Cardiac muscle cell (in vitro differentiated cells and primary cell): Measurements from ENCODE around the gene AMPD3. TPM values are rescaled to one million over a fixed set of nuclear protein-coding genes. Genes with fewer than 3 reads are reported as not detected.

Experiments
- DNase-seq, 2 donors: peaks; one replicate each; pipeline versions ENCODE4 v3.0.0 to v3.0.0-alpha.2; 2010 to 2017; ENCODE audit warnings: low read depth in 1 of 2, low spot score in 1 of 2
- H3K27ac ChIP-seq: fragments of 200-600 bp; sonication (generic); 2 replicates; pipeline ENCODE4 v1.5.1; 2016
- H3K27me3 ChIP-seq: fragments of 200-600 bp; sonication (generic); 2 replicates; pipeline ENCODE4 v1.6.0; 2016; ENCODE audit warnings: control low read depth
- H3K36me3 ChIP-seq: fragments of 200-600 bp; sonication (generic); 2 replicates; pipeline ENCODE4 v1.5.1; 2016; ENCODE audit warnings: control low read depth
- H3K4me1 ChIP-seq: fragments of 200-600 bp; sonication (generic); 2 replicates; pipeline ENCODE4 v1.8.1; 2017; ENCODE audit warnings: low read depth, mild to moderate bottlenecking, mixed run types
- H3K4me3 ChIP-seq: fragments of 200-600 bp; sonication (generic); 2 replicates; pipeline ENCODE4 v1.5.1; 2016; ENCODE audit warnings: mild to moderate bottlenecking
- H3K9me3 ChIP-seq: fragments of 200-600 bp; sonication (generic); 2 replicates; pipeline ENCODE4 v1.5.1; 2017; ENCODE audit warnings: low read depth, mild to moderate bottlenecking, control low read depth
- polyA plus RNA-seq: library from polyadenylated mRNA; unstranded; fragments of >200 nt; fragmentation: Nextera tagmentation; extraction: Ambion mirVana; gene quantifications from 2 replicates; pipeline ENCODE4 v1.2.1, GENCODE V29; 2016
- total RNA-seq: library from RNA; depleted of rRNA; stranded (reverse); fragments of >200 nt; gene quantifications from 2 replicates; pipeline ENCODE4 v1.2.3, GENCODE V29; 2016
- TF ChIP-seq, protein P1 (sequence below): IDR thresholded peaks from 2 replicates; pipeline ENCODE4 v1.5.1; 2012; ENCODE audit warnings: low read depth, mild to moderate bottlenecking, low read length

The AMPD3 gene
- total and polyA plus RNA-seq, 2 experiments from 2014 or later: 2.9 to 3.3 TPM

- H3K4me1 ChIP-seq: no peaks in the 10 kb centered on the region
- H3K4me3 ChIP-seq: no peak overlapping the region
- DNase-seq: no peak
- no peaks in the 10 kb centered on the region for H3K9me3 ChIP-seq
- H3K27ac ChIP-seq: no peak overlapping the region
- peaks cover 5% of the 10 kb centered on the region for H3K27me3 ChIP-seq
- no peaks in the 10 kb centered on the region for H3K36me3 ChIP-seq
- TF ChIP-seq, protein P1, sequence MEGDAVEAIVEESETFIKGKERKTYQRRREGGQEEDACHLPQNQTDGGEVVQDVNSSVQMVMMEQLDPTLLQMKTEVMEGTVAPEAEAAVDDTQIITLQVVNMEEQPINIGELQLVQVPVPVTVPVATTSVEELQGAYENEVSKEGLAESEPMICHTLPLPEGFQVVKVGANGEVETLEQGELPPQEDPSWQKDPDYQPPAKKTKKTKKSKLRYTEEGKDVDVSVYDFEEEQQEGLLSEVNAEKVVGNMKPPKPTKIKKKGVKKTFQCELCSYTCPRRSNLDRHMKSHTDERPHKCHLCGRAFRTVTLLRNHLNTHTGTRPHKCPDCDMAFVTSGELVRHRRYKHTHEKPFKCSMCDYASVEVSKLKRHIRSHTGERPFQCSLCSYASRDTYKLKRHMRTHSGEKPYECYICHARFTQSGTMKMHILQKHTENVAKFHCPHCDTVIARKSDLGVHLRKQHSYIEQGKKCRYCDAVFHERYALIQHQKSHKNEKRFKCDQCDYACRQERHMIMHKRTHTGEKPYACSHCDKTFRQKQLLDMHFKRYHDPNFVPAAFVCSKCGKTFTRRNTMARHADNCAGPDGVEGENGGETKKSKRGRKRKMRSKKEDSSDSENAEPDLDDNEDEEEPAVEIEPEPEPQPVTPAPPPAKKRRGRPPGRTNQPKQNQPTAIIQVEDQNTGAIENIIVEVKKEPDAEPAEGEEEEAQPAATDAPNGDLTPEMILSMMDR: no peak
Observed at GRCh38 chr11:10486161-10486840, 31.2 kb downstream of the AMPD3 start.

GRCh38 chr11:10487002-10487647, 32.1 kb downstream of the AMPD3 start:
- no peak for DNase-seq
- no peaks in the 10 kb centered on the region for H3K36me3 ChIP-seq

DNA sequence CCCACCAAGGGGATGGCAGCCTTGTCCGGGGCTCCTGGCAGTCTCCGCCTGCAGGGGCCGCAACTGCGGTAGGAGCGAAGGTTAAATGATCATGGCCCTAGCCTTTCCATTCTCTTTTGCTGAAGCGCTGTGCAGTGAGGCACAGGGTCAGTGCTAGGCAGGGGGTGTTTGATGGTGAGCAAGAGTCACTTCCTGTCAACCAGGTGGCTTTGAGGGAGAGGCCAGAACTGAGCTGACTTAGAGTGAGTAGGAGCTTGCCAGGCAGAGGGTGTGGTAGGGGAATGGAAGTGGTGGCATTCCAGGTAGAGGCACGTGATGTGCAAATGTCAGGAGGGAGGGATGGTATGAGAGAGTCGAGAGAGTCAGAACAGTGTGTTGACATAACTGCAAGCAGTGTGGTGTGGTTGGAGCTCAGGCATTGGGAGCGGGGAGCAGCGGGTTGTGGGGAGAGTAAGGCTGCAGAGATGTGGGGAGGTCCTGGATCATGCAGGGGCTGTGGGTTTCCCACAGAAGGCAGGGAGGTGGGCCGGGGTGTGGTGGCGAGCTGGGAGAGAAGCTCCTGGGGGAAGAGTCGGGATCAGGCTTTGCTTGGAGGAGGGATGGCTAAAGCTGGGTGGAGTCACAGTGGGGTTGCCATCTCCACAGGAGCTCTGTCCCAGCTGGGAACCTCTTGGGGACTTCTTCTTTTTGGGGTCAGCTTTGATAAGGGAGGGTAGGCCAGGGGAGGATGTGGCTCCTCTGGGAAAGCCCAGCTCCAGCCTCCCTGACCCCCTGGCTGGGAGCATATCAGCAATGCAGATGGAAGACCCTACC, 33.3 kb downstream of the AMPD3 start:
- Histone ChIP-seq H3K27me3 (peaks cover 5% of the 10 kb centered on the region), H3K9me3 (no peaks in the 10 kb centered on the region), H3K36me3 (no peaks in the 10 kb centered on the region), H3K4me1 (no peaks in the 10 kb centered on the region), H3K27ac (no peak overlapping the region), H3K4me3 (no peak overlapping the region)
- TF ChIP-seq, protein P1: no peak
- DNase-seq: no peak

More at GRCh38 chr11:10487002-10487647, 32.1 kb downstream of the AMPD3 start:
- TF ChIP-seq, protein P1: no peak
- no peaks in the 10 kb centered on the region for H3K9me3 ChIP-seq
- no peak overlapping the region for H3K4me3 ChIP-seq
- peaks cover 5% of the 10 kb centered on the region for H3K27me3 ChIP-seq
- no peaks in the 10 kb centered on the region for H3K4me1 ChIP-seq
- H3K27ac ChIP-seq: no peak overlapping the region

- H3K27ac ChIP-seq: no peak overlapping the region
- H3K9me3 ChIP-seq: no peaks in the 10 kb centered on the region
- H3K27me3 ChIP-seq: peaks cover 5% of the 10 kb centered on the region
- H3K36me3 ChIP-seq: no peaks in the 10 kb centered on the region
- no peak overlapping the region for H3K4me3 ChIP-seq
- no peaks in the 10 kb centered on the region for H3K4me1 ChIP-seq
- DNase-seq: no peak
- TF ChIP-seq, protein P1: no peak
Observed at GRCh38 chr11:10488934-10489691, 34.0 kb downstream of the AMPD3 start.

DNA sequence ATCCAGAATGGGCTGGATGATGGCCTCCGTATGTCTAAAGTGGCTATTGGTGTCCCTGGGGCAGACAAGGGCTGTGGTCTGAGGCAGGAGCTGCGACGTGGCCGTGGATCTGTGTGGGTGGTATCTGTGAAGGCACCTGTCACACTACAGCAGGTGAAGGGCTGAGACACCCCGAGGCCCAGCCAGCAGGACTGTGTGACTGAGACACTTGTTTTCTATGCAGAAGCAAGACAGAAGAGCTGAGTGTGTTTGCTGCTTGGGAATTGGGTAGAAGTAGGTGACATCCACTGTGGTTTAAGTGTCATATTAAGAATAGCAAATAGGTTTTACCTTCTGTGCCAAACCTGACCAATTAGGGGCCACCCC, 35.0 kb downstream of the AMPD3 start:
- Histone ChIP-seq H3K27me3 (peaks cover 5% of the 10 kb centered on the region), H3K9me3 (no peaks in the 10 kb centered on the region), H3K27ac (no peak overlapping the region), H3K4me1 (no peaks in the 10 kb centered on the region), H3K4me3 (no peak overlapping the region), H3K36me3 (no peaks in the 10 kb centered on the region)
- DNase-seq: no peak
- TF ChIP-seq, protein P1: no peak
